Esophagus squamous epithelium (tissue), 4 donors: ENCODE data around the gene SBDS.

Experiments used
- POLR2A ChIP-seq, 4 donors: fragments of 450-650 bp; IDR thresholded peaks; one replicate each; pipeline ENCODE4 v1.6.1; 2017; ENCODE audit warnings: antibody characterized with exemption in 4 of 4, mild to moderate bottlenecking in 4 of 4, moderate library complexity in 3 of 4
- TF ChIP-seq, protein P1 (sequence below), 6 experiments: fragments of 450-650 bp in 4 of 6; fragments of 200-600 bp in 2 of 6; sonication (generic) in 2 of 6; IDR thresholded peaks; one replicate each; pipeline ENCODE4 v1.5.1; 2016 to 2019; ENCODE audit warnings: antibody characterized with exemption in 6 of 6, mild to moderate bottlenecking in 4 of 6, moderate library complexity in 4 of 6

- TF ChIP-seq, protein P1, sequence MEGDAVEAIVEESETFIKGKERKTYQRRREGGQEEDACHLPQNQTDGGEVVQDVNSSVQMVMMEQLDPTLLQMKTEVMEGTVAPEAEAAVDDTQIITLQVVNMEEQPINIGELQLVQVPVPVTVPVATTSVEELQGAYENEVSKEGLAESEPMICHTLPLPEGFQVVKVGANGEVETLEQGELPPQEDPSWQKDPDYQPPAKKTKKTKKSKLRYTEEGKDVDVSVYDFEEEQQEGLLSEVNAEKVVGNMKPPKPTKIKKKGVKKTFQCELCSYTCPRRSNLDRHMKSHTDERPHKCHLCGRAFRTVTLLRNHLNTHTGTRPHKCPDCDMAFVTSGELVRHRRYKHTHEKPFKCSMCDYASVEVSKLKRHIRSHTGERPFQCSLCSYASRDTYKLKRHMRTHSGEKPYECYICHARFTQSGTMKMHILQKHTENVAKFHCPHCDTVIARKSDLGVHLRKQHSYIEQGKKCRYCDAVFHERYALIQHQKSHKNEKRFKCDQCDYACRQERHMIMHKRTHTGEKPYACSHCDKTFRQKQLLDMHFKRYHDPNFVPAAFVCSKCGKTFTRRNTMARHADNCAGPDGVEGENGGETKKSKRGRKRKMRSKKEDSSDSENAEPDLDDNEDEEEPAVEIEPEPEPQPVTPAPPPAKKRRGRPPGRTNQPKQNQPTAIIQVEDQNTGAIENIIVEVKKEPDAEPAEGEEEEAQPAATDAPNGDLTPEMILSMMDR (IDR thresholded peaks at IDR 0.05) = no peak
- TF ChIP-seq POLR2A (IDR thresholded peaks at IDR 0.05) = no peak
Measured at GRCh38 chr7:66950763-66951162, 44.6 kb downstream of the SBDS start.
